Karpas-422 (cell line): ENCODE data around the gene ZNF319. TPM values are rescaled to one million over a fixed set of nuclear protein-coding genes. Genes with fewer than 3 reads are reported as not detected.

Source experiments
- DNase-seq: peaks from one replicate; pipeline ENCODE4 v3.0.0-alpha.2; 2015
- H2AFZ ChIP-seq: fragments of 200-600 bp; sonication (generic); 2 replicates; pipeline ENCODE4 v1.6.1; 2014; ENCODE audit warnings: antibody characterized with exemption, low read length, mixed read lengths
- H3K27ac ChIP-seq: fragments of 200-600 bp; sonication (generic); 2 replicates; pipeline ENCODE4 v1.5.1; 2014; ENCODE audit warnings: mild to moderate bottlenecking, low read length, moderate library complexity
- H3K27me3 ChIP-seq: fragments of 200-600 bp; sonication (generic); 2 replicates; pipeline ENCODE4 v1.6.1; 2014; ENCODE audit warnings: low read length, mixed read lengths
- H3K36me3 ChIP-seq: fragments of 200-600 bp; sonication (generic); 2 replicates; pipeline ENCODE4 v1.6.1; 2014; ENCODE audit warnings: low read length, mixed read lengths; ENCODE audit not compliant: insufficient read depth
- H3K4me1 ChIP-seq: fragments of 200-600 bp; sonication (generic); 2 replicates; pipeline ENCODE4 v1.6.1; 2014; ENCODE audit warnings: mild to moderate bottlenecking, low read length, mixed read lengths
- H3K4me2 ChIP-seq: fragments of 200-600 bp; sonication (generic); 2 replicates; pipeline ENCODE4 v1.6.1; 2014; ENCODE audit warnings: low read length, low read depth, mild to moderate bottlenecking; ENCODE audit not compliant: poor library complexity, severe bottlenecking
- H3K4me3 ChIP-seq: fragments of 200-600 bp; sonication (generic); 2 replicates; pipeline ENCODE4 v1.5.1; 2014; ENCODE audit warnings: mild to moderate bottlenecking, antibody characterized with exemption, low read length, mixed read lengths
- H3K79me2 ChIP-seq: fragments of 200-600 bp; sonication (generic); 2 replicates; pipeline ENCODE4 v1.6.1; 2014; ENCODE audit warnings: mild to moderate bottlenecking, low read length, mixed read lengths
- H3K9ac ChIP-seq: fragments of 200-600 bp; sonication (generic); 2 replicates; pipeline ENCODE4 v1.6.0; 2014; ENCODE audit warnings: low read length
- H3K9me2 ChIP-seq: fragments of 200-600 bp; sonication (generic), shearing (Covaris generic); replicated peaks from 2 replicates; pipeline ENCODE4 v1.6.0; 2014; ENCODE audit warnings: mild to moderate bottlenecking, low read length, moderate library complexity; ENCODE audit not compliant: insufficient read depth
- H3K9me3 ChIP-seq: fragments of 300-700, 200-600 bp; sonication (generic); 2 replicates; pipeline ENCODE4 v1.6.1; 2014; ENCODE audit warnings: low read length, mixed read lengths
- H4K20me1 ChIP-seq: fragments of 200-600 bp; sonication (generic); 2 replicates; pipeline ENCODE4 v1.6.1; 2014; ENCODE audit warnings: mild to moderate bottlenecking, antibody characterized with exemption, low read length, low read depth; ENCODE audit not compliant: insufficient read depth
- total RNA-seq: library from RNA; depleted of rRNA; stranded (reverse); fragments of >200 nt; shearing (Covaris generic); gene quantifications from 2 replicates; pipeline ENCODE4 v1.2.3, GENCODE V29; 2014; ENCODE audit warnings: low replicate concordance

Gene ZNF319
- total RNA-seq, 1 experiment from 2014 or later = 3.7 TPM

GRCh38 chr16:58026705-58027160, 26.3 kb upstream of the ZNF319 start:
- Histone ChIP-seq H3K79me2 (no peaks in the 10 kb centered on the region), H3K4me1 (peaks cover 37% of the 10 kb centered on the region), H4K20me1 (no peaks in the 10 kb centered on the region), H3K9ac (peak overlapping the region; percentile 75; the same call in 1 of the 2 replicates), H3K9me2 (no peaks in the 10 kb centered on the region), H2AFZ (no peak overlapping the region), H3K27ac (no peak overlapping the region), H3K27me3 (no peaks in the 10 kb centered on the region), H3K9me3 (no peaks in the 10 kb centered on the region), H3K36me3 (no peaks in the 10 kb centered on the region), H3K4me3 (peak overlapping the region; percentile 81), H3K4me2 (peak overlapping the region; percentile 93)
- no peak for DNase-seq

GRCh38 chr16:58026139-58026704, 25.8 kb upstream of the ZNF319 start:
- Histone ChIP-seq H3K9me3 (no peaks in the 10 kb centered on the region), H3K27me3 (no peaks in the 10 kb centered on the region), H3K4me3 (peak overlapping the region; percentile 81), H3K79me2 (no peaks in the 10 kb centered on the region), H3K27ac (no peak overlapping the region), H3K9ac (peak overlapping the region; percentile 75), H3K36me3 (no peaks in the 10 kb centered on the region), H2AFZ (no peak overlapping the region), H3K4me2 (peak overlapping the region; percentile 93), H3K4me1 (peaks cover 33% of the 10 kb centered on the region), H3K9me2 (no peaks in the 10 kb centered on the region), H4K20me1 (no peaks in the 10 kb centered on the region)
- DNase-seq = peak; percentile 60

- peak; percentile 89 for DNase-seq
- no peaks in the 10 kb centered on the region for H3K9me3 ChIP-seq
- peak within 1 kb of the TSS; percentile 81 for H3K4me3 ChIP-seq
- H3K9me2 ChIP-seq = no peaks in the 10 kb centered on the region
- H3K27me3 ChIP-seq = no peaks in the 10 kb centered on the region
- H3K4me1 ChIP-seq = peaks cover 31% of the 10 kb centered on the region
- H3K36me3 ChIP-seq = no peaks in the 10 kb centered on the region
- no peak within 1 kb of the TSS for H3K27ac ChIP-seq
- no peaks in the 10 kb centered on the region for H4K20me1 ChIP-seq
- H3K4me2 ChIP-seq = peak within 1 kb of the TSS; percentile 93
- H2AFZ ChIP-seq = peak within 1 kb of the TSS; percentile 91
- no peaks in the 10 kb centered on the region for H3K79me2 ChIP-seq
- peak within 1 kb of the TSS; percentile 75 for H3K9ac ChIP-seq
Measured at GRCh38 chr16:58025351-58026138, 25.1 kb upstream of the ZNF319 start, which contains the start of gene MMP15. MMP15 (plus strand) TSS chr16:58025754; CDS start chr16:58026351, 597 bp downstream.

- Histone ChIP-seq H3K36me3 (no peaks in the 10 kb centered on the region), H3K9me3 (no peaks in the 10 kb centered on the region), H3K9ac (no peak overlapping the region; the same call in 1 of the 2 replicates), H2AFZ (no peak overlapping the region), H4K20me1 (no peaks in the 10 kb centered on the region), H3K4me2 (peak overlapping the region; percentile 93), H3K27ac (no peak overlapping the region), H3K4me1 (peaks cover 32% of the 10 kb centered on the region), H3K9me2 (no peaks in the 10 kb centered on the region), H3K79me2 (no peaks in the 10 kb centered on the region), H3K27me3 (no peaks in the 10 kb centered on the region), H3K4me3 (peak overlapping the region; percentile 81)
- DNase-seq = no peak
Measured at GRCh38 chr16:58024486-58025350, 24.2 kb upstream of the ZNF319 start.

- Histone ChIP-seq H3K79me2 (no peaks in the 10 kb centered on the region), H3K4me3 (no peak overlapping the region), H3K4me2 (no peak overlapping the region), H3K9me2 (no peaks in the 10 kb centered on the region), H3K4me1 (peaks cover 29% of the 10 kb centered on the region), H3K36me3 (no peaks in the 10 kb centered on the region), H3K9me3 (no peaks in the 10 kb centered on the region), H3K9ac (no peak overlapping the region), H2AFZ (no peak overlapping the region), H3K27me3 (no peaks in the 10 kb centered on the region), H4K20me1 (no peaks in the 10 kb centered on the region), H3K27ac (no peak overlapping the region)
- DNase-seq = no peak
Measured at GRCh38 chr16:58022601-58023371, 22.3 kb upstream of the ZNF319 start.

GRCh38 chr16:58021661-58022551, 21.4 kb upstream of the ZNF319 start:
- no peaks in the 10 kb centered on the region for H4K20me1 ChIP-seq
- H3K4me2 ChIP-seq = no peak overlapping the region
- H3K27me3 ChIP-seq = no peaks in the 10 kb centered on the region
- H2AFZ ChIP-seq = no peak overlapping the region
- no peaks in the 10 kb centered on the region for H3K9me3 ChIP-seq
- DNase-seq = no peak
- no peak overlapping the region for H3K9ac ChIP-seq
- no peak overlapping the region for H3K27ac ChIP-seq
- no peaks in the 10 kb centered on the region for H3K9me2 ChIP-seq
- peaks cover 25% of the 10 kb centered on the region for H3K4me1 ChIP-seq
- H3K36me3 ChIP-seq = no peaks in the 10 kb centered on the region
- no peak overlapping the region for H3K4me3 ChIP-seq
- H3K79me2 ChIP-seq = no peaks in the 10 kb centered on the region
